HG03039 (cell line): ENCODE results near the gene GTPBP2.

Experiments
- ATAC-seq: cut with Tn5 transposase; IDR thresholded peaks from one replicate; pipeline ENCODE4 v1.9.1; 2021; ENCODE audit warnings: mild to moderate bottlenecking, moderate library complexity; ENCODE audit not compliant: unreplicated experiment

Gene GTPBP2, protein sequence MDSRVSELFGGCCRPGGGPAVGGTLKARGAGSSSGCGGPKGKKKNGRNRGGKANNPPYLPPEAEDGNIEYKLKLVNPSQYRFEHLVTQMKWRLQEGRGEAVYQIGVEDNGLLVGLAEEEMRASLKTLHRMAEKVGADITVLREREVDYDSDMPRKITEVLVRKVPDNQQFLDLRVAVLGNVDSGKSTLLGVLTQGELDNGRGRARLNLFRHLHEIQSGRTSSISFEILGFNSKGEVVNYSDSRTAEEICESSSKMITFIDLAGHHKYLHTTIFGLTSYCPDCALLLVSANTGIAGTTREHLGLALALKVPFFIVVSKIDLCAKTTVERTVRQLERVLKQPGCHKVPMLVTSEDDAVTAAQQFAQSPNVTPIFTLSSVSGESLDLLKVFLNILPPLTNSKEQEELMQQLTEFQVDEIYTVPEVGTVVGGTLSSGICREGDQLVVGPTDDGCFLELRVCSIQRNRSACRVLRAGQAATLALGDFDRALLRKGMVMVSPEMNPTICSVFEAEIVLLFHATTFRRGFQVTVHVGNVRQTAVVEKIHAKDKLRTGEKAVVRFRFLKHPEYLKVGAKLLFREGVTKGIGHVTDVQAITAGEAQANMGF

DNA sequence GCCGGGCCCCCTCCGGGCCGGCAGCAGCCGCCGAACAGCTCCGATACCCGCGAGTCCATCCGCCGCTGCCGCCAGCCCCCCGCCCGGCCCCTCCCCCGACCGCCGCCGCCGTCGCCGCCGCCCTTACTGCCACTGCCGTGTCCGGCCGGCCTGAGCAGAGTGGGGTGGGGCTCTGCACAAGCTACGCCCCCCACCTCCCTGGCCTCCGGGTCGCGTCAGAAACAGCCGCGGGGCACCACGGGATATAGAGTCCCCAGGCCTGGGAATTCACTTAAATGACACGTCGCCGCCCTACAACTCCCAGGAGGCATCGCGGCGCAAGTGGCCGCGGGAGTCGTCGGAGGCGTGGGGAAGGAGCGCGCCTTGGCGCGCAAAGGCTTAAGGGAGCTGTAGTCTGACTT, at the start of gene GTPBP2:
Gene GTPBP2 (minus strand): TSS at position 161 of the 401 bp plus-strand sequence. CDS start 102 bp downstream, at position 59.
- ATAC-seq: peak; percentile 80

- ATAC-seq: no peak
Observed at GRCh38 chr6:43678341-43678740, 49.3 kb upstream of the GTPBP2 start.

DNA sequence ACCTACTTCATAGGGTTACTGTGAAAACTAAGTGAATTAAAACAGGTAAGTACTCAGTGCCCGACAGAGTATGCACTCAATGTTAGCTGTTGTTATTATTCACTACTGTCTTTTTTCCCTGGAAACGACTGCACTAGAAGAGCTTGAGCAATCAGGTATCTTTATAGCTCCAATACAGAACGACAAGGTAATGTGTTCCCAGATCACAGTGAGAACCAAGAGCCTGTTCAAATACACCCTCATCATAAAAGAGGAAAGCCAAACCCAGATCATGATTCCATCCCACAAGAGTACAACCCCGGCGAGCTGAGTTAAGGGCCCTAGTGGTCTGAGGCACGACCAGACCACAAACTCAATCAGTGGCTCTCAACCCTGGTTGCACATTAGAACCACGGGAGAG, 48.7 kb upstream of the GTPBP2 start:
- ATAC-seq: no peak

- no peak for ATAC-seq
Observed at GRCh38 chr6:43676962-43677606, 48.0 kb upstream of the GTPBP2 start.

GRCh38 chr6:43674921-43675320, 45.9 kb upstream of the GTPBP2 start:
- ATAC-seq: no peak

DNA sequence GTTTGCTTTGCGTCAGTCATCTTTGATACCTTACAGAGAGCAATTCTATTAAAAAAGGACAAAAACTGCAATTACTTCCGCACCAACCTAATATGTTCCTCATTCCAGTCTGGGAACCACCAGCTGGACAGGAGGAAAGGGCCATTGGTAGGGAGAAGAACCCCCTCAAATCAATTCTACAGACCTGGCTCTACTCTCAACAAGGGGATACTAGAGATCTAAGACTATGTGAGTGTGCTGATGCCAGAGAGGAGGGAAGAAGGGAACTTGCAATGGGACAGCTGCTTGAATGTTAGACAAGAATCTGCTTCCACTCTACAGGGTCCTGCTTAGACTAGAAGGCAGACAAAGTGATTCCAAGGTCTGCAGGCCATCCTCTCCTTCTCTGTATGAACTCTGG, 45.2 kb upstream of the GTPBP2 start:
- no peak for ATAC-seq

DNA sequence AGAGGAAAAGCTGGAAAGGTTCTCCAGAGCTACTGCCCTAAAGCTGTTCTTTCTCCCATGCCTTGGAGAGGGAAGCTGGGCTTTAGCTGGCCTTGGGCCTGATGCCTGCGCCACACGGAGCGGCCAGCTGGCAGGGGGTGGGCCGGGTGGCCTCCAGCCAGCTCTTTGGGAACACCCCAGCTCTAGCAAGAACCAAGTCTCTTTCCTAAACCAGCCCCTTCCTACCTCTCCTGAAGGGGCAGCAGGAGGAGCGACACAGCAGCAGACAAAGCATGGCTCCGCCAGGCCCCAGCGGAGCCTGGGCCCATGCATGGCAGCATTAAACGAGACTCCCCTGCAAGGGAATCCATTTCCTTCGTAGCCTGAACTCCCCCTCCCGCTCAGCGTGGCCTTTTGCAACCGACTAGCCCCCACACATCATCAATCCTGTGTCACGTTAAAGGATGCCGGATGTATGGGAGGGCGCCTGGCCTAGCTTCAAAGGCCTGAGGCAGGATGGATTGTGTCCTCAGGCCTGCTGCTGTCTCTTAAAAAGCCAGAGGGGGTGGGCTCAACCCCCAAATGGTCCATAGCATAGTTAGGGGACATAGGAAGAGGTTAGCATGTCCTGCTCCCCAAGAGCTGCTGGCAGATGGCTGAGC, 44.5 kb upstream of the GTPBP2 start:
- no peak for ATAC-seq

DNA sequence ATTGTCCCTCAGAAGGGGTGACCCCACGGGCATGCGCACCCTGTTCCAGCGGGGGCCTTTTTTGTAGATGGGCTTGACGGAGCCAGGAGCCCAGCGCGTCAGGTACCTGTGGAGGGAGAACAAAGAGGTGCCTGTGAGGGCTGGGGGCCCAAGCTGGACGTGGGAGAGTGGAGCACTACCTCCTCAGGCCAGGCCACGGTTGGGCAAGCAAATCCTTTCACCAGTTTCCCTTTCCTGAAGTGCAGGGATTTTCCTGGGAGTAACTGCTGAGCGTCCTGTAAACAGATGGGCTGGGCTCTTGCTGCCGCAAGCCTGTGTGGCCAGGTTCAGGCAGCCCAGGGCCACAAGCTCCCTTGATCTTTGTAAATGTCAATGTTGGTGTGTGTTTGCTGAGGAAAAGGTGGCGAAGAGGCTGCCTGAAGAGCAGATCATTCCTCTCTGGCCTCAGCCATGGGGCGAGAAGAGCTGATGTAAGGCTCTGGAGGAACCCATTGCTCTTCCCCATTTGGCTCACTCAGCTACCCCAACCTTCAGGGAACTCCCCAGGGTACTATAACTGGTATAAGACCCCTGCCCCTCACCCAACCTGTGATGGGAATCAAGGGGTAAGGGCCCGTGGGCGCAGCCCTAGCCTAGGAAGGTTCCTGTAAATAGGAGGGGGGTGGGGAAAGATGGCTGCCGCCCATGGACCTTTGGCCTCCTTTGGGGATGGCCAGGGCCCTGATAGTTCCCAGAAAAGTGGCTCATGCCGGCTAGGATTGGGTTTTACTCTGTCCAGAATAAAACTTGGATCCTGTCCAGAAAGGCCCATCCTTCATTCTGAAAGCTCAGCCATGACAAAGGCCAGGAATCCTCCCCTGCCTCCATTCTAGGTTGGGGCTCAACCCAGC, 43.0 kb upstream of the GTPBP2 start:
- no peak for ATAC-seq

DNA sequence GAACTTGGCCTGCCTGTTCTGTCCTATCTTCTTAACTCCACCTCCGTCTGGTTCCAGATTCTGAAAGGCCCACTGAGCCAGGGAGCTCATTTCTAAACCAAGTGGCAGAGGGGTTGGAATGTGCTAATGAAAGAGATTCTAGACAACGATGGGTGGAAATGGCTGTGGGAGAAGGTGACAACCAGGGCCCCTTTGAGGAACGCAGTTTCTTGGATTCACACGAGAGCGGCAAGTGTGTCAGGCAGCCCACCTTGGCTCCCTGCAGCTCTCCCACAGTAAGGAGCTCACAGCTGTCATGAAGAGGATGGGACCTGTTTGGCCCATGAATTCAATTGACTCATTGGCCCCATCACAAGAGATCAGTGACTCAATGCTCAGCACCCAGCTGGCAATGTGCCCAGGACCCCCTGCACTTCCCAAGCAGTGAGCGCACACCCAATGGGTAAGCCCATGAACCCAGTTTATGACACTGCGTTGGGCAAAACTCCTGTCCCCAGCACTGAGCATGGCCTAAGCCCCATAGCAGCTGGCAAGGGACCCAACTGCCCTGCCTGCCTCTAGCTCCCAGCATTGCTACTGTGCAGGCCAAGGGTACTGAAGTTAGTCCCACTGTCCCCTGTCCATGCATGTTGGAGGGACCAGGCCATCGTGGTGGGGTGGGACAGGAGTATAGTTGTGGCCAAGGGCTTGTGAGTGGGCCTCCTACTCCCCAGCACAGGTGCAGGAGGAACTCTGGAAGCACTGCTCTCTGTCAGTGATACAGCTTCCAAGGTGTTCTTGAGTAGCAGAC, 42.1 kb upstream of the GTPBP2 start:
- ATAC-seq: no peak

DNA sequence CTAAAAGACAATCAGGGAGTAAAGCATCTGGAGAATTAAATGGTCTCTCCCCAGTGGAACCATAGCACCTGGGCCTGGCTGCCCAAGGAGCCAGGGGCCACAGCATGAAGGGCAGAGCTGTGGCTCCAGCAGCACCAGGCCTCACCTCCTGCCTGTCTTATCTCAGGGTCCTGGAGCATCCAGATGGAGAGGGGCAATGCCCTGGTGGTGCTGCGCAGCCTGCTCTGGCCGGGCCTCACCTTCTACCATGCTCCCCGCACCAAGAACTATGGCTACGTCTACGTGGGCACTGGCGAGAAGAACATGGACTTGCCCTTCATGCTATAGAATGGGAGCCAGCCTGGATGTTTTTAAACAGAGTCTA, 41.5 kb upstream of the GTPBP2 start:
- ATAC-seq: no peak

- no peak for ATAC-seq
Observed at GRCh38 chr6:43669922-43670622, 41.0 kb upstream of the GTPBP2 start.

DNA sequence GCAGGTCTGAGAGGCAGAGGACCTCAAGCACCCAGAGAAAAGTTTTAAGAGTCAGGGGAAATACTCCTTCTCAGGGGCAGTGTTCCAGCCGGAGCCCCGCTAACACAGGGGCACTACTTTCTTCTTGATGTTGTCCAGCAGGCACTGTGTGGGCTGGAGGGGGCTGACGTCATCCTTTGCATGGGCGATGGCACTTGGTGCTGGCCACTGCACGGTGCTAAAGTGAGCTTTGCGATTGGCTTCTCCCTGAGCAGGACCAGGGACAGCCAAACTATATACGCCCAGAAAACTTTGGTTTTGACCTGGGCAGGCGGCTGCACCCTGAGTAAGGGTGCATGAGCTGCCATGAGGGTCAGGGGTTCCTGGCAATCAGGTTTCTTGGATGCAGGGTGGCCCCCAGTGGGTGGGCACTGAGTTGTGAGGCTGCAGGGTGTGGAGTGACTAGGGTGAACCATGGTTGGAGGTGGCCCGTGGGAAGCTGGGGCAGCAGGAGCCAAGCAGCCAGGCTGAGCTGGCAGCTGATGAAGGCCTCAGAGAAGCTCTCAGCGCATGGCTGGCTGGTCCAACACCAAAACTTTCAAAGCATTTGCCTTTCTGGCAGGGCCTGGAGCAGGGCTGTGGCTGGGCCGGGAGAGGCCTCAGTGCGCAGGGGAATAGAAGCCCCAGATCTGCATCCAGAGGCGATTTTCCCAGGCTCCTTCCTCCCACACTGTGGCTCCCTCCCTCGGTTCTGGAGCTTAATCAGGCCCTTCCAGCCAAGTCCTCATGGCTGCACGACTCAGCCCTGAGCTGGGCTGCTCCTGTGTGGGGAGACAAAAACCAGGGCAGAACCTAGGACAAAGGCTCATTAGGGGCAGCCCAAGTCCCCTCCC, 40.2 kb upstream of the GTPBP2 start:
- no peak for ATAC-seq

- no peak for ATAC-seq
Observed at GRCh38 chr6:43668151-43669028, 39.3 kb upstream of the GTPBP2 start.

GRCh38 chr6:43667245-43668150, 38.4 kb upstream of the GTPBP2 start:
- ATAC-seq: no peak

- ATAC-seq: no peak
Observed at GRCh38 chr6:43666196-43666920, 37.3 kb upstream of the GTPBP2 start.

DNA sequence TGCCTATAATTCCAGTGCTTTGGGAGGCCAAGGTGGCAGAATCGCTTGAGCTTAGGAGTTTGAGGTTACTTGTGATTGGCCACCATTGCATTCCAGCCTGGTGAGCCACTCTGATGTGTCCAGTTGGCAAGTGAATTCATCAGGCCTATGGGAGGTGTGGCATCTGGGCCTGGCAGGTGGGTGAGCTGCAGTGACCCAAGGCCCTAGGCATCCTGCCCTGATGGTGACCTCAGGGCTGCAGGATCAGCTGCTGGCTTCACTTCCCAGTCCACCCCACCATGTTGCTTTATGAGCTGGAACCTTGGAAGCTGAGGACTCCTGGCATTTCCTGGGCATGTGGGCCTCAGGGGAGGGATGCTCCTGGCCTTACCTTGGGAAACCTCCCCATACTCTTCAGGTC, 36.3 kb upstream of the GTPBP2 start:
- ATAC-seq: no peak
